Adrenal gland (tissue), 12 donors: ENCODE results near the gene PDIA5. TPM values are rescaled to one million over a fixed set of nuclear protein-coding genes. Genes with fewer than 3 reads are reported as not detected.

Source experiments
- DNase-seq, 7 donors: peaks; one replicate each; pipeline ENCODE4 v3.0.0-alpha.2; 2019 to 2020
- H3K27ac ChIP-seq, 5 donors: fragments of 200-600 bp; sonication (generic) in 4 of 5; 1 replicate in 3 of 5; 2 replicates in 2 of 5; pipeline versions ENCODE4 v1.5.1 to v1.8.0; 2016 to 2020; ENCODE audit warnings: mild to moderate bottlenecking in 1 of 5
- H3K27me3 ChIP-seq: fragments of 200-600 bp; 2 replicates; pipeline ENCODE4 v1.8.0; 2021
- H3K36me3 ChIP-seq, 2 donors: fragments of 200-600 bp; replicated peaks in 1 of 2; 1 replicate in 1 of 2; 2 replicates in 1 of 2; pipeline versions ENCODE4 v1.5.1 to v1.8.0; 2018 to 2022
- H3K4me1 ChIP-seq, 2 donors: fragments of 200-600 bp; replicated peaks in 1 of 2; 1 replicate in 1 of 2; 2 replicates in 1 of 2; pipeline versions ENCODE4 v1.5.1 to v1.8.0; 2018 to 2021
- H3K4me3 ChIP-seq, 4 donors: fragments of 200-600 bp; sonication (generic) in 3 of 4; one replicate each; pipeline ENCODE4 v1.5.1; 2016 to 2018
- H3K9me3 ChIP-seq, 3 donors: fragments of 200-600 bp; sonication (generic) in 1 of 3; replicated peaks in 1 of 3; 1 replicate in 2 of 3; 2 replicates in 1 of 3; pipeline versions ENCODE4 v1.5.1 to v1.8.0; 2016 to 2021
- POLR2A ChIP-seq, 2 donors: fragments of 450-650 bp; IDR thresholded peaks; one replicate each; pipeline ENCODE4 v1.6.1; 2017; ENCODE audit warnings: antibody characterized with exemption in 2 of 2, mild to moderate bottlenecking in 2 of 2, moderate library complexity in 1 of 2
- WGBS, 4 donors: extraction: QIAGEN DNeasy Blood & Tissue Kit in 2 of 4; methylation state at CpG; one replicate each; pipeline versions ENCODE4 v1.1.5 to v1.1.7; 2013 to 2017; 5-methylcytosine and 5-hydroxymethylcytosine counted together
- intact Hi-C, 2 donors: fragments of 100-400 bp; cut with DNase I; formaldehyde crosslinking; loops; one replicate each; pipeline versions ENCODE4 v1.14.1 to v1.15.0; 2022 to 2023
- polyA plus RNA-seq, 3 donors: library from polyadenylated mRNA; stranded (reverse); fragments of 200-250 nt in 2 of 3; fragments of 350-450 nt in 1 of 3; fragmentation: Illumina TruSeq in 1 of 3; extraction: RNeasy Lipid Tissue Mini Kit (QIAGEN cat#74804) in 1 of 3; gene quantifications; one replicate each; pipeline ENCODE4 v1.2.3, GENCODE V29; 2013 to 2014
- total RNA-seq, 9 donors: library from RNA; depleted of rRNA in 4 of 9; stranded (reverse); fragments of >200 nt in 4 of 9; fragments of 120-200 nt in 1 of 9; fragmentation: NEBNext Ultra II Directional in 1 of 9; extraction: Animal tissue kit (Norgen Biotek cat#: 25700) in 1 of 9; gene quantifications; one replicate each; pipeline versions ENCODE4 v1.1.0 to v1.2.4, GENCODE V29; 2013 to 2023
- TF ChIP-seq, protein P1 (sequence below), 6 experiments: fragments of 450-650 bp in 4 of 6; fragments of 200-600 bp in 2 of 6; sonication (generic) in 1 of 6; IDR thresholded peaks; 1 replicate in 5 of 6; 2 replicates in 1 of 6; pipeline versions ENCODE4 v1.5.1 to v1.8.0; 2016 to 2021; ENCODE audit warnings: antibody characterized with exemption in 6 of 6, mild to moderate bottlenecking in 2 of 6, moderate library complexity in 1 of 6
- donor health status: healthy with polysubstance abuse.
- donor health status: Bipolar disorder and iron deficiency.
- donor health status: DM: yes; HTN: yes; CAD: no.
- donor health status: DM: no; HTN: no; CAD: no.
- donor health status: DM: no; HTN: no; CAD: no.
- donor health status: DM: yes; HTN: yes; CAD: no.

PDIA5 gene
- total and polyA plus RNA-seq, 12 donors: 18.9 to 88.9 (median 50.9) TPM

DNA sequence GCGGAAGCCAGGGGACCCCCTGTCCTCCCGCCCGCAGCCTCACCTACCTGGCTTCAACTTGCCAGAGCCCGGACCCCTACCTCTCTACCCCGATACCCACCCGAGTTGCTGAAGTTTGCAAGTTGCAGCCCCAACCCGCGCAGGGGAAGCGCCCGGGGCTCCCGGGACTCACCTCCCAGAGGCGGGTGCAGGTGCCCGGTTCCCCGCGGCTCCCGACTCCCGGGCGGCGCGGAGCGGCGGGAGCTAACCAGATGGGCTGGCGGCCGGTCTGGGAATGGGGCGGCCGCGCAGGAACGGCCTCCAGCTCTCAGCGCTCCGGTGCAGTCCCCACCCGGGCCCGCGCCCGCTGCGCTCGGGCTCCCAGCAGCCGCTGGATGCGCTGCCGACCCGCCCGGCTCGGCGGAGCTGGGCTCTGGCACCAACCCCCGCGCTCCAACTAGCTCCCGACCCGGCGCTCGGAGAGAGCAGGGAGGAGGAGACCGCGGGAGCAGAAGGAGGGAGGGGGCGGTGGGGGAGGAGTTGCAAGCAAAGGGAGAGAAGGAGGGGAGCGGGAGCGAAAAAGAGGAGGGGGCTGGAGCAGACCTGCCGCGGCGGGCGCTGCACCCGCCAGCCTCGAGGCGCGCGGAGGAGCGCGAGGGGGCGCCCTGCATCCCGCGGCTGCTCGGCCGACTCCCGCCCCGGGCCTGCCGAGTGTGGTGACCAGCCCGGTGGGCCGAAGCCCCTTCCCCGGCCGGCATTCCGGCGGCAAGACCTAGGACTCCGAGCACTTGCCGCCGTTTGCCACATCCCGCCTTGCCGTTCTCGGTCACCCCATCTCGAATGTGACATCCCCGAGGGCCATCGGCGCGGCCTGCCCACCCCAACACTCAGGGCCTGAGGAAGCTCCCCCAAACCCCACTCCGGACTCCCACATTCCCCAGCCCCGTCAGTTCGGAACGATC is 39.3 kb upstream of the PDIA5 start, which contains the start of gene SEMA5B:
Gene SEMA5B (minus strand): TSS at position 472 of the 941 bp plus-strand sequence. CDS start 66,500 bp downstream, outside the sequence.
- 1% methylated on average over 45 to 93 of the region's 94 CpGs for WGBS, 4 donors
- peak within 1 kb of the TSS in 3 of 4 donors; percentile 10 to 69 (median 36) for H3K4me3 ChIP-seq
- no peak within 1 kb of the TSS for H3K27ac ChIP-seq
- peaks cover 20 to 32% of the 10 kb centered on the region in 2 donors for H3K4me1 ChIP-seq
- H3K27me3 ChIP-seq: no peaks in the 10 kb centered on the region
- TF ChIP-seq POLR2A (IDR thresholded peaks at IDR 0.05): no peak
- TF ChIP-seq, protein P1, sequence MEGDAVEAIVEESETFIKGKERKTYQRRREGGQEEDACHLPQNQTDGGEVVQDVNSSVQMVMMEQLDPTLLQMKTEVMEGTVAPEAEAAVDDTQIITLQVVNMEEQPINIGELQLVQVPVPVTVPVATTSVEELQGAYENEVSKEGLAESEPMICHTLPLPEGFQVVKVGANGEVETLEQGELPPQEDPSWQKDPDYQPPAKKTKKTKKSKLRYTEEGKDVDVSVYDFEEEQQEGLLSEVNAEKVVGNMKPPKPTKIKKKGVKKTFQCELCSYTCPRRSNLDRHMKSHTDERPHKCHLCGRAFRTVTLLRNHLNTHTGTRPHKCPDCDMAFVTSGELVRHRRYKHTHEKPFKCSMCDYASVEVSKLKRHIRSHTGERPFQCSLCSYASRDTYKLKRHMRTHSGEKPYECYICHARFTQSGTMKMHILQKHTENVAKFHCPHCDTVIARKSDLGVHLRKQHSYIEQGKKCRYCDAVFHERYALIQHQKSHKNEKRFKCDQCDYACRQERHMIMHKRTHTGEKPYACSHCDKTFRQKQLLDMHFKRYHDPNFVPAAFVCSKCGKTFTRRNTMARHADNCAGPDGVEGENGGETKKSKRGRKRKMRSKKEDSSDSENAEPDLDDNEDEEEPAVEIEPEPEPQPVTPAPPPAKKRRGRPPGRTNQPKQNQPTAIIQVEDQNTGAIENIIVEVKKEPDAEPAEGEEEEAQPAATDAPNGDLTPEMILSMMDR (IDR thresholded peaks at IDR 0.05): peak in 1 of 6 experiments; percentile 32
- H3K9me3 ChIP-seq: no peaks in the 10 kb centered on the region
- H3K36me3 ChIP-seq: no peaks in the 10 kb centered on the region
- peak in 5 of 7 donors; percentile 16 to 45 (median 27) for DNase-seq
- intact Hi-C loops: loop anchor here (5.0 to 10.0 kb wide), 4 partner anchors 80 to 273 kb away; no protein-coding TSS in a partner anchor

DNA sequence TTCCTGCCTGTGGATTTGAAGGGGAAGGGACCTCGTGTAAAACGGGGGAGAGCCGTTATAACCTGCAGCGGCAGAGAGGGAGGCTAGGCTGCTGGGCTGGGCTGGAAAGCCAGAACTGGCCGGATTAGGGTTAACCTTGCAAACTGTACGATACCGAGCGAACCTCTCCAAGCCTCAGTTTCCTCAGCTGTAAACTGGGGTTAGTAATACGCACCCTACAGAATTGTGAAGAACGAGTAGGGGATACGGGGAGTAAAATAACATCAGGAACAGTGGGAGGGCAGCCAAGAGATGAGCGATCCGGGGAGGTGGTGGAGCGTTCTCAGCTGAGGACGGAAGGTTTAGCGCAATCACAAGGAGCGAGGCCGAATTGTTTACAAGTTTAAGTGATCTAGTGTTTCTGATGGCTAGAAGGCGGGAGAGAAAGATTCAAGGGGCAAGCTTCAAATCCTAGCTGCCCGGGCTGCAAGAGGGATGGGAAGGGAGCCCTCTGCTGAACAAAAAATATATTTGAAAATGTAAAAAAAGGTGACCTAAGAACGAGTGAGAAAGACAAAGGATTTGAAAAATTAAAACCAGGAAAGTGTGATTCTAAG is 38.5 kb upstream of the PDIA5 start:
- 2 to 6% (median 3%) methylated on average over 21 of the region's 21 CpGs for WGBS, 4 donors
- peak; percentile 27 to 63 (median 43) for DNase-seq
- intact Hi-C loops: loop anchor here (5.0 to 10.0 kb wide), 4 partner anchors 81 to 274 kb away; no protein-coding TSS in a partner anchor

DNA sequence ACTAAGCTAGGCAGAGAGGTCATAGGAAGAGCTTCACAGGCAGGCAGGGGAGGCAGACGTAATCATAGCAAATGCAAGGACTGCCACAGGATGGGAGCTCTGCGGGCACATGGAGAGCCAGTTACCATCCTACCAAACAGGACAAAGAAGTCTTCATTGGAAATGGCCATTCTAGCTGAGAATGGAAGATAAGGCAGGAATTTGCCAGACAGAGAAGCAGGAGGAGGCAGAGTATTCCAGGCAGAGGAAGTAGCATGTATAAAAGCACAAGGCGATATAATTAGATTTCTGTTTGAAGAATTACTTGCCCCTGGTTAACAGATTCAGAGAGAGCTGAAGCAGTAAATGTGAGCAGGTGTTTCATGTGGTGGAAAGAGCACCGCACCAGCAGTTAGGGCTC is 35.8 kb upstream of the PDIA5 start:
- DNase-seq: peak in 2 of 7 donors; percentile 7 to 22
- 66 to 81% (median 78%) methylated on average over 4 of the region's 4 CpGs for WGBS, 4 donors
- intact Hi-C loops: no loop called here
- H3K27me3 ChIP-seq: no peaks in the 10 kb centered on the region
- TF ChIP-seq, protein P1 (IDR thresholded peaks at IDR 0.05): no peak
- TF ChIP-seq POLR2A (IDR thresholded peaks at IDR 0.05): no peak
- H3K4me1 ChIP-seq: peaks cover 20 to 30% of the 10 kb centered on the region in 2 donors
- no peaks in the 10 kb centered on the region for H3K9me3 ChIP-seq
- no peaks in the 10 kb centered on the region for H3K36me3 ChIP-seq
- H3K27ac ChIP-seq: peak overlapping the region in 2 of 5 donors; percentile 15 to 42
- no peak overlapping the region for H3K4me3 ChIP-seq

More for the DNA sequence above, 38.5 kb upstream of the PDIA5 start:
- Histone ChIP-seq H3K27me3 (no peaks in the 10 kb centered on the region), H3K4me1 (peaks cover 20 to 32% of the 10 kb centered on the region in 2 donors), H3K4me3 (peak overlapping the region in 2 of 4 donors; percentile 36 to 69), H3K36me3 (no peaks in the 10 kb centered on the region), H3K27ac (no peak overlapping the region), H3K9me3 (no peaks in the 10 kb centered on the region)
- TF ChIP-seq POLR2A (IDR thresholded peaks at IDR 0.05): no peak
- TF ChIP-seq, protein P1 (IDR thresholded peaks at IDR 0.05): peak; percentile 24 to 63 (median 52)

DNA sequence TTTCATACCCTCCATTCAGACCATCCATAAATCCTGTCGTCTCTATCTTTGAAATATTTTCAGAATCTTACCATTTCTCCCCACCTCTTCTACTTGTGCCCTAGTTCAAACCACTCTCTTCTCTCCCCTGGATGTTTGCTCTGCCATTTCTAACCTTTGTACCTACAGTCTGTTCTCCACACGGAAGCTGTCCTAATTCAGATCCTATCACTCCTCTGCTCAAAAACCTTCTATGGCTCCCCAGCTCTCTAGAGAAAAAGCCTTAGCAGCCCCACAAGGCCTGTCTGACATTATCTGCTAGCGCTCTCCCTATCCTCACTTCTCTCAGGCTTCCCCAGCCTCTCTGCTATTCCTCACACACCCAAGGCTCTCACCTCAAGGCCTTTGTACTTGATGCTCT is 34.8 kb upstream of the PDIA5 start:
- no peaks in the 10 kb centered on the region for H3K27me3 ChIP-seq
- DNase-seq: no peak

More for the DNA sequence above, 34.8 kb upstream of the PDIA5 start:
- WGBS, 4 donors: 73 to 79% (median 75%) methylated on average over 3 of the region's 3 CpGs
- no peak overlapping the region for H3K4me3 ChIP-seq
- no peaks in the 10 kb centered on the region for H3K9me3 ChIP-seq
- peaks cover 12 to 25% of the 10 kb centered on the region in 2 donors for H3K4me1 ChIP-seq
- H3K36me3 ChIP-seq: no peaks in the 10 kb centered on the region
- TF ChIP-seq POLR2A (IDR thresholded peaks at IDR 0.05): no peak
- TF ChIP-seq, protein P1 (IDR thresholded peaks at IDR 0.05): no peak
- peak overlapping the region in 1 of 5 donors; percentile 20 for H3K27ac ChIP-seq
- intact Hi-C loops: no loop called here
